Neuronal stem cell (in vitro differentiated cells): ENCODE measurements around the gene EFCAB14.

Source experiments
- DNase-seq: peaks from one replicate; pipeline ENCODE4 v3.0.0-alpha.2; 2013; ENCODE audit warnings: low spot score
- H2AFZ ChIP-seq: one replicate; pipeline ENCODE4 v1.6.1; 2013; ENCODE audit warnings: mild to moderate bottlenecking, low read length, inconsistent platforms
- H2AK5ac ChIP-seq: 2 replicates; pipeline ENCODE4 v1.6.1; 2013; ENCODE audit warnings: low read depth, mild to moderate bottlenecking, inconsistent platforms, low read length, moderate library complexity, mixed read lengths
- H2BK120ac ChIP-seq: 2 replicates; pipeline ENCODE4 v1.6.1; 2013; ENCODE audit warnings: low read depth, mild to moderate bottlenecking, inconsistent platforms, low read length, moderate library complexity, mixed read lengths
- H2BK12ac ChIP-seq: one replicate; pipeline ENCODE4 v1.6.1; 2013; ENCODE audit warnings: low read length, inconsistent platforms
- H2BK15ac ChIP-seq: 2 replicates; pipeline ENCODE4 v1.6.1; 2013; ENCODE audit warnings: mild to moderate bottlenecking, low read length, inconsistent platforms, mixed read lengths
- H2BK5ac ChIP-seq: one replicate; pipeline ENCODE4 v1.6.1; 2013; ENCODE audit warnings: inconsistent platforms, mild to moderate bottlenecking, low read length, moderate library complexity
- H3K14ac ChIP-seq: one replicate; pipeline ENCODE4 v1.6.1; 2013; ENCODE audit warnings: low read length, inconsistent platforms
- H3K18ac ChIP-seq: 2 replicates; pipeline ENCODE4 v1.6.1; 2013; ENCODE audit warnings: low read length, inconsistent platforms
- H3K23ac ChIP-seq: 2 replicates; pipeline ENCODE4 v1.6.1; 2013; ENCODE audit warnings: low read depth, mild to moderate bottlenecking, mixed read lengths, low read length, inconsistent platforms; ENCODE audit not compliant: poor library complexity
- H3K27ac ChIP-seq: replicated peaks from 3 replicates; pipeline ENCODE4 v1.5.1; 2013; ENCODE audit warnings: low read length, inconsistent platforms
- H3K27me3 ChIP-seq, 3 experiments: 2 replicates each; pipeline ENCODE4 v1.6.1; 2013; ENCODE audit warnings: low read length in 3 of 3, mild to moderate bottlenecking in 2 of 3, inconsistent platforms in 1 of 3, low read depth in 1 of 3, mixed read lengths in 1 of 3, moderate library complexity in 1 of 3; ENCODE audit not compliant: control insufficient read depth in 3 of 3, insufficient read depth in 3 of 3
- H3K36me3 ChIP-seq, 2 donors: replicated peaks in 1 of 2; 2 replicates each; pipeline ENCODE4 v1.6.1; 2013; ENCODE audit warnings: low read length in 2 of 2; ENCODE audit not compliant: control insufficient read depth in 2 of 2, insufficient read depth in 2 of 2
- H3K4ac ChIP-seq: 2 replicates; pipeline ENCODE4 v1.6.1; 2013; ENCODE audit warnings: inconsistent platforms, mild to moderate bottlenecking, low read length, moderate library complexity
- H3K4me1 ChIP-seq, 2 donors: 1 replicate in 1 of 2; 2 replicates in 1 of 2; pipeline ENCODE4 v1.6.1; 2013; ENCODE audit warnings: low read length in 2 of 2, low read depth in 1 of 2; ENCODE audit not compliant: control insufficient read depth in 2 of 2, insufficient read depth in 1 of 2
- H3K4me2 ChIP-seq: one replicate; pipeline ENCODE4 v1.6.1; 2013; ENCODE audit warnings: mild to moderate bottlenecking, low read length, inconsistent platforms; ENCODE audit not compliant: insufficient read depth, poor library complexity, severe bottlenecking
- H3K4me3 ChIP-seq, 2 donors: 2 replicates each; pipeline ENCODE4 v1.5.1; 2013; ENCODE audit warnings: low read length in 2 of 2, mild to moderate bottlenecking in 2 of 2, inconsistent platforms in 1 of 2, moderate library complexity in 1 of 2
- H3K79me1 ChIP-seq: one replicate; pipeline ENCODE4 v1.6.1; 2013; ENCODE audit warnings: low read depth, mild to moderate bottlenecking, inconsistent platforms, low read length, moderate library complexity
- H3K9ac ChIP-seq: one replicate; pipeline ENCODE4 v1.6.1; 2013; ENCODE audit warnings: mild to moderate bottlenecking, low read depth, low read length, inconsistent platforms; ENCODE audit not compliant: poor library complexity
- H3K9me3 ChIP-seq, 2 donors: replicated peaks in 1 of 2; 2 replicates each; pipeline versions ENCODE3 to v1.6.1; 2013; ENCODE audit warnings: low read length in 2 of 2, mild to moderate bottlenecking in 2 of 2, inconsistent platforms in 1 of 2, low read depth in 1 of 2, mixed read lengths in 1 of 2, moderate library complexity in 1 of 2; ENCODE audit not compliant: control insufficient read depth in 2 of 2, insufficient read depth in 1 of 2
- H4K8ac ChIP-seq: one replicate; pipeline ENCODE4 v1.6.1; 2013; ENCODE audit warnings: low read depth, mild to moderate bottlenecking, inconsistent platforms, low read length, moderate library complexity
- H4K91ac ChIP-seq: one replicate; pipeline ENCODE4 v1.6.1; 2013; ENCODE audit warnings: low read length, low read depth, mild to moderate bottlenecking, inconsistent platforms; ENCODE audit not compliant: poor library complexity
- WGBS, 2 donors: extraction: QIAGEN DNeasy Blood & Tissue Kit; methylation state at CpG; one replicate each; pipeline ENCODE4 v1.1.7; 2013; ENCODE audit warnings: missing lambda C conversion rate in 2 of 2, mixed read lengths in 1 of 2; ENCODE audit not compliant: insufficient read length in 2 of 2, insufficient replicate concordance in 1 of 2; ENCODE audit errors: extremely low coverage in 2 of 2; 5-methylcytosine and 5-hydroxymethylcytosine counted together

Gene EFCAB14

DNA sequence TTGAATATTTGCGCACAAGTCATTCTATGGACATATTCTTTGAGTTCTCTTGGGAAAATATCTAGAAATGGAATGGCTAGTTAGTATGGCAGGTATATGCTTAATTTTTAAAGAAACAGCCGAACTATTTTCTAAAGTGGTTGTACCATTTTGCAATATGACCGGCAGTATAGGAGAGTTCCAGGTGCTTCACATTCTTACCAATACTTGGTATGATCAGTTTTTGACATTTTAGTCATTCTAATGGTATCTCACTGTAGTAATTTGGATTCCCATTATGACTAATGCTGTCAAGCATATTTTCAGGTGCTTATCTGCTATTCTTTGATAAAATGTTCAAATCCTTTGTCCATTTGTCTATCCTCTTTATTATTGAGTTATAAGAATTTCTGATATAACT lies 71.3 kb downstream of the EFCAB14 start:
- Histone ChIP-seq H3K9ac (no peak overlapping the region), H2BK5ac (no peak overlapping the region), H3K4ac (no peak overlapping the region), H3K23ac (no peak overlapping the region), H4K8ac (no peak overlapping the region), H3K27ac (no peak overlapping the region), H2AK5ac (no peak overlapping the region), H3K4me1 (no peaks in the 10 kb centered on the region), H3K36me3 (peaks cover 13 to 76% of the 10 kb centered on the region in 2 donors), H3K4me2 (no peak overlapping the region), H3K4me3 (no peak overlapping the region), H2BK12ac (no peak overlapping the region), H2BK15ac (no peak overlapping the region), H3K14ac (no peak overlapping the region), H3K9me3 (peaks cover 7 to 15% of the 10 kb centered on the region in 2 donors), H2AFZ (no peak overlapping the region), H3K27me3 (no peaks in the 10 kb centered on the region), H2BK120ac (no peak overlapping the region), H4K91ac (no peak overlapping the region), H3K79me1 (no peaks in the 10 kb centered on the region), H3K18ac (no peak overlapping the region)
- no CpG with 5 or more reads among the region's 3 CpGs for WGBS, 2 donors
- no peak for DNase-seq

DNA sequence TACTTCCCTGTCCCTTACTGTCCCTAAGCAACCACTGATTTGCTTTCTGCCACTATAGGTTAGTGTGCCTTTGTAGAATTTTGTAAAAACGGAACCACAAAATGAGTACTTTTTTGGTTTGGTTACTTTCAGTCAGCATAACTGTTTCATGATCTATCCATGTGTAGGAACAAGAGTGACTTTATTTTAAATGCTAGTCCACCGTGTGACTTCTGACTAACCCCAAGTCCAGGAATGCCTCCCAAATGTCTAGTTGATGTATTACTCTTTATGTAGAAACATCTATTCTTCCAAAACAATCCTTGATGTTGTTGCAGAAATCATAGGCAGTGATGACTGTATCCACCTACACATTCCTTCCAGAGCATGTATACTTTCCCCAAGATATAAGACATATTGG lies 72.1 kb downstream of the EFCAB14 start:
- H3K4me2 ChIP-seq: no peak overlapping the region
- no peak overlapping the region for H4K91ac ChIP-seq
- H3K4me1 ChIP-seq: no peaks in the 10 kb centered on the region
- peaks cover 12 to 73% of the 10 kb centered on the region in 2 donors for H3K36me3 ChIP-seq
- H3K79me1 ChIP-seq: no peaks in the 10 kb centered on the region
- no peak overlapping the region for H3K14ac ChIP-seq
- no peak overlapping the region for H3K4me3 ChIP-seq
- H3K27me3 ChIP-seq: no peaks in the 10 kb centered on the region
- no peak overlapping the region for H4K8ac ChIP-seq
- peaks cover 7 to 15% of the 10 kb centered on the region in 2 donors for H3K9me3 ChIP-seq
- no peak overlapping the region for H3K27ac ChIP-seq
- H3K18ac ChIP-seq: no peak overlapping the region
- no peak overlapping the region for H3K23ac ChIP-seq
- H2BK5ac ChIP-seq: no peak overlapping the region
- H3K4ac ChIP-seq: no peak overlapping the region
- no peak overlapping the region for H2AFZ ChIP-seq
- no CpG with 5 or more reads among the region's 2 CpGs for whole genome bisulfite sequencing, 2 donors
- H3K9ac ChIP-seq: no peak overlapping the region
- H2BK15ac ChIP-seq: no peak overlapping the region
- H2BK120ac ChIP-seq: no peak overlapping the region
- H2AK5ac ChIP-seq: no peak overlapping the region
- DNase-seq: no peak
- H2BK12ac ChIP-seq: no peak overlapping the region

DNA sequence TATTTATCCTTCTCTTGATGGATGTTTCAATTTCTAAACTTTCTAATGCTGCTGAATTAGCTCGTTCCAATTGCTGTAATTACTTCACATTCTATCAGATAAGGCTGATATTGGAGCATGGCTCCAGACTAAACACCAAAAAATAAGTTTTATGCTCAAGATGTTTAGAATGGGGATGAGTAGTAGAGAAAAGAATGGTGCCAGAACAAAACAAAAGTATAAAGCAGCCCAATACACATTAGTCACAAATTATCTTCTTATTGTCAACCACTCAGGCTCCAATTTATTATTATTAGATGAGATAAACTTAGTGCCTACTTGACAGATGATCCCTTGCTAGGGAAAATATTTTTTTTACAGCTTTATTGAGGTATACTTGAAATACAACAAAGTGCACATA lies 72.6 kb downstream of the EFCAB14 start:
- Histone ChIP-seq H3K4me3 (no peak overlapping the region), H3K4ac (no peak overlapping the region), H3K79me1 (no peaks in the 10 kb centered on the region), H2AK5ac (no peak overlapping the region), H3K9ac (no peak overlapping the region), H2AFZ (no peak overlapping the region), H4K8ac (no peak overlapping the region), H3K23ac (no peak overlapping the region), H3K14ac (no peak overlapping the region), H3K4me2 (no peak overlapping the region), H3K27ac (no peak overlapping the region), H2BK120ac (no peak overlapping the region), H2BK15ac (no peak overlapping the region), H3K27me3 (no peaks in the 10 kb centered on the region), H3K18ac (no peak overlapping the region), H4K91ac (no peak overlapping the region), H3K36me3 (peaks cover 12 to 72% of the 10 kb centered on the region in 2 donors), H2BK5ac (no peak overlapping the region), H2BK12ac (no peak overlapping the region), H3K4me1 (no peaks in the 10 kb centered on the region), H3K9me3 (peaks cover 7 to 15% of the 10 kb centered on the region in 2 donors)
- no CpG with 5 or more reads among the region's 1 CpG for WGBS, 2 donors
- DNase-seq: no peak

DNA sequence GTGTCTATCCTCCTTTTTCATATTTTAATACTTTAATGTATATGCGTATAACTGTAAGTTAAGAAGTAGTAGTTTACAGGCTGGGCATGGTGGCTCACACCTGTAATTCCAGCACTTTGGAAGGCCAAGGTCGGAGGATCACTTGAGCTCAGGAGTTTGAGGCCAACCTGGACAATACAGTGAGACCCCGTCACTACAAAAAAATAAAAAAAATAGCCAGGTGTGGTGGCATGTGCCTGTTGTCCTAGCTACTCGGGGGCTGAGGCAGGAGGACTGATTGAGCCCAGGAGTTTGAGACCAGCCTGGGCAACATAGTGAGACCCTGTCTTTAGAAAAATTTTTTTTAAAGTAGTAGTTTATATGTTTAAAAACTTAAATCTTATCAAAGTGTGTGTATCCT lies 73.1 kb downstream of the EFCAB14 start:
- no peak overlapping the region for H3K18ac ChIP-seq
- H4K8ac ChIP-seq: no peak overlapping the region
- no peak overlapping the region for H3K4me2 ChIP-seq
- no peak overlapping the region for H3K9ac ChIP-seq
- H2BK5ac ChIP-seq: no peak overlapping the region
- H2BK120ac ChIP-seq: no peak overlapping the region
- H3K4me1 ChIP-seq: no peaks in the 10 kb centered on the region
- H3K4ac ChIP-seq: no peak overlapping the region
- no peaks in the 10 kb centered on the region for H3K79me1 ChIP-seq
- no peak overlapping the region for H3K4me3 ChIP-seq
- H3K27me3 ChIP-seq: no peaks in the 10 kb centered on the region
- H3K36me3 ChIP-seq: peaks cover 12 to 72% of the 10 kb centered on the region in 2 donors
- no peak overlapping the region for H2AK5ac ChIP-seq
- WGBS, 2 donors: no CpG with 5 or more reads among the region's 4 CpGs
- no peak overlapping the region for H2BK15ac ChIP-seq
- no peak overlapping the region for H3K14ac ChIP-seq
- H3K23ac ChIP-seq: no peak overlapping the region
- no peak overlapping the region for H2BK12ac ChIP-seq
- H3K9me3 ChIP-seq: peaks cover 7 to 15% of the 10 kb centered on the region in 2 donors
- H4K91ac ChIP-seq: no peak overlapping the region
- H2AFZ ChIP-seq: no peak overlapping the region
- no peak for DNase-seq
- H3K27ac ChIP-seq: no peak overlapping the region
